ENCODE results near the gene PIK3C2G.

GRCh38 chr12:18387706-18388105 is 126.4 kb downstream of the PIK3C2G start:
- TF ChIP-seq CTCF (conservative IDR thresholded peaks at IDR 0.05; ENCODE audit: low read length): no peak
- no peak for TF ChIP-seq EZH2phosphoT487 (IDR thresholded peaks at IDR 0.05; ENCODE audit: borderline replicate concordance, low read depth, low read length)
